Inflammatory macrophage treated with lipopolysaccharide for 1 hour (primary cell): ENCODE results near the gene DPEP1.
"Not testable (repeated sequence)": the region's sequence is repeated elsewhere in the genome, so short reads cannot be mapped to it uniquely, and the experiment has no call there.

Source experiments
- DNase-seq, 2 donors: peaks; one replicate each; pipeline ENCODE4 v3.0.0-alpha.2; 2020 to 2022

DPEP1 gene

DNA sequence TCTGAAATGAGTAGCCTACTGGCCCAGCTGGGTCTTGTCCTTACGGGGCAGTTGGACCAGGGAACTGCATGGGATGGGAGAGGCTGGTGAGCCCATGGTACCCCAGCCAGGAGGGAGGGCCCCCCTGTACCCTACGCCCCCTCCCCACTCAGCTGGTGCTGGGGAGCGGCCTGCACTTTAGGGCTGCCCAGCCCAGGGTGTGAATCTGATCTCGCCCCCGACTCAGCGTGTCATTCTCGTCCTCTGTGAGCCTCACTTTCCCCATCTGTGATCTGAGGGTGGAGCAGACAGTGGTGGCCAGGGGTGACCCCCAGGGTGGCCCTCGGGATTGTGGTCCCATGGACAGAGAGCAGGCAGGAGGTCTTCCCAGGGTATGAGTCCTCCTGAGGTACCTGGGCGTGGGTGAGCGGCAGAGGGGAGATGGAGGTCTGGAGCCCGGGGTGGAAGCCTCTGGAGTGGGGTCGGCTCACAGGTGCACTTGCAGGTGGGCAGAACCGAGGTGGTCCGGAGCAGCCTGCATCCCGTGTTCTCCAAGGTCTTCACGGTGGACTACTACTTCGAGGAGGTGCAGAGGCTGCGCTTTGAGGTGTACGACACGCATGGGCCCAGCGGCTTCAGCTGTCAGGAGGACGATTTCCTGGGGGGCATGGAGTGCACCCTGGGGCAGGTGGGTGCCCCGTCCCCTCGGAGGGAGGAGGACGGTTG is 36.2 kb upstream of the DPEP1 start:
- no peak for DNase-seq

DNA sequence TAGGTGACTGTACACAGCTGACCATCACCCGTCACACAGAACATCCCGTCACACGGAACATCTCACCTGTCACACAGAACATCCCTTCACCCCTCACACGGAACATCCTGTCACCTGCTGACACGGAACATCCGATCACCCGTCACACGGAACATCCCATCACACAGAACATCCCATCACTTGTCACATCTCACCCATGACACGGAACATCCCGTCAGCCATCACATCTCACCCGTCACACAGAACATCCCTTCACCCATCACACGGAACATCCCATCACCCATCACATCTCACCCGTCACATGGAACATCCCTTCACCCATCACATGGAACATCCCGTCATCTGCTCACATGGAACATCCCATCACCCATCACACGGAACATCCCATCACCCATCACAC is 34.1 kb upstream of the DPEP1 start:
- DNase-seq = no peak

DNA sequence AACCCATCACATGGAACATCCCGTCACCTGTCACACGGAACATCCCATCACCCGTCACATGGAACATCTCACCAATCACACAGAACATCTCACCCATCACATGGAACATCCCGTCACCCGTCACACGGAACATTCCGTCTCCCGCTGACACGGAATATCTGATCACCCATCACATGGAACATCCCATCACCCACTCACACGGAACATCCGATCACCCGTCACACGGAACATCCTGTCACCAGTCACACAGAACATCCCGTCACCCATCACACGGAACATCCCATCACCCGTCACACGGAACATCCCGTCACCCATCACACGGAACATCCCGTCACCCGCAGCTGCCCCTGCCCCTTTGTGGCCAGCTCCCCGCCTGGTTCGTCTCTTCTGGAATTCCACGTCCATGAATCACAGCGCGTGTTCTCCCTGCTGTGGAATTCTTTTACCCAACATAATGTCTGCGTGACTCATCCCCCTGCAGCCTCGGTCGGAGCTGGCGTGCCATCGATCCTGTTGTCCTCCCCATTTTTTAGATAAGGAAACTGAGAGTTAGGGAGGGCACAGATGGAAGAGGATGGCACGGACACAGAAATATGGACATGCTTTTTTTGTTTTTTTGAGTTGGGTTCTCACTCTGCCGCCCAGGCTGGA is 32.3 kb upstream of the DPEP1 start:
- no peak for DNase-seq

DNA sequence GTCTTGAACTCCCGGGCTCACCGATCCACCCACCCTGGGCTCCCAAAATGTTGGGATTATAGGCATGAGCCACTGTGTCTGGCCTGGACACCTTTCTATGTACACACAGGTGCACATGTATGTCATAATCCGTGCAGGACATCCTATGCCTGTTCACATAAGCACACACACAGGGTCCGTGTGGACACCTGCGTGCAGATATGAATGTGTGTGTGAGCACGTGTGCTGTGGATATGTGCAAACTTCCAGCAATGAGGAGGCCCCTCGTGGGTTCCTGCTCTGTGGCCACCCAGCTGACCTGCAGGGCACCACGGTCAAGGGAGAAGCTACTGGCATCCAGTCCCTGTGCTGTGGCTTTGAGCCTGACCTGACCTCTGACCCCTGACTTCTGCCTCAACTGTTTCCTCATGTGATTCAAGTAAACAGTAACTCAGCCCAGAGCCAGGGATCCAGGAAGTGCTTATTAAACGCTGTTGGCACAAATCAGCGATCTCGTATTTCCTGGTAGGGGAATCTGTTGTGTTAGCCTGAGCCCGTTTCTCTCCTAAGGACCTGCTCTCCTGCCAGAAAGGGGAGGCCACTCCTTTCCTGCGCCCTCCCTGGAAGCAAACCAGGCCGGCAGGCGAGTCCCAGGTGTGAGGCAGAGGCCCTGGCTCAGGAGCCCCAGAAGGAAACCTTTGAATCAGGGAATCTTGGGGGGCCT is 31.4 kb upstream of the DPEP1 start:
- DNase-seq = no peak

DNA sequence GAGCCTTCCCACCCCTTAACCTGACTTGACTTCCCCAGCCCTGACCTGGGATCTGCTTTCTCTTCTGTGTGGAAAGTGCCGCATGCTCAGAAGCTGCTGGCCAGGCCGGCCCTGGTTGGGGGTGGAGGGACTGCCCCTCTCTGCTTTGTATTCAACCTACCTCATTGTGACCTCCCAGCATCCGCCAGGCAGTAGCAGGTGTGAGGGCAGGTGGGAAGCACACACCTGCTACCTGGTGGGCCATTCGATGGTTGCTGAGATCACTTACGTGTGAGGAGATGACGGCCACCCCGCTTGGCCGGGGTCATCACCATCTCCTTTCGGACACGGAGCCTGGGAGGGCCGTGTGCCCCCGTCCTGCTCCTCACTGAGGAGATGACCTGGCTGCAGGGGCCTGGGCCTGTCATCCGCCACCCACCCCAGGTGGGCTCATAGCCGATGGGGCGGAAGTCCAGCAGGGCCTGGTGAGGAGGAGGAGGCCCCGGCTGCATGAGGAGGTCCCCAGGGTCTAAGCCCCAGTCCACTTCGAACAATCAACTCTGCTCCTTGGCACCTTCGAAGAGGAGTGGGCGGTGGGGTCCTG is 30.7 kb upstream of the DPEP1 start:
- DNase-seq = no peak

DNA sequence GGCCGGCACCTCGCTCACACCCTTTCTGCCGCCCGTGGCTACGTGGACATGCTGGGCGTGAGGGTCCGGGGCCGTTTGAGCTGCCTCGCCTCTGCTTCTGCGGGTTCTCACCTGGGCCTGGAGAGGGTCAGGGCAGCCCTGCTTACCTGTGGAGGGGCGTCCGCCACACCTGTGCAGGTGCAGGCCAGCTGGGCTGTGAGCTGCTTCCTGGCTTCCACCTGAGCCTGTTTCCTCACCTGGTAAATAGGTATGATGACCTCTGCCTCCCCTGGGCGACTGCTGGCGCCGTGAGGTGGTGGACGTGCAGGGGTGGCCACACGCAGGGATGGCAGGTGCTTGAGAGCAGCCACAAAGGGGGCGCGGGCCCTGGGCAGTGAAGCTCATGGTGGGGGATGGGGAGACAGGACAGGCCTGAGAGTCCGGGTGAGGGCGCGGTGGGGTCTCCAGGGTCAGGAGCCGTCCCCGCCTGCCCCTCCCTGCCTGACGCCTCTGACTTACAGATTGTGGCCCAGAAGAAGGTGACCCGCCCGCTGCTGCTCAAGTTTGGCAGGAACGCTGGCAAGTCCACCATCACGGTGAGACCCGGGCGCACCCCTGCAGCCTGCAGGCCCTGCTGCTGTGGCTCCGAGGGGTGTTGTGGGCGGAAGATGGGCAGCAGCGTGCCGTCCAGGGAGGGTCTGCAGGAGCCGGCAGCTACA is 30.1 kb upstream of the DPEP1 start:
- no peak for DNase-seq

DNA sequence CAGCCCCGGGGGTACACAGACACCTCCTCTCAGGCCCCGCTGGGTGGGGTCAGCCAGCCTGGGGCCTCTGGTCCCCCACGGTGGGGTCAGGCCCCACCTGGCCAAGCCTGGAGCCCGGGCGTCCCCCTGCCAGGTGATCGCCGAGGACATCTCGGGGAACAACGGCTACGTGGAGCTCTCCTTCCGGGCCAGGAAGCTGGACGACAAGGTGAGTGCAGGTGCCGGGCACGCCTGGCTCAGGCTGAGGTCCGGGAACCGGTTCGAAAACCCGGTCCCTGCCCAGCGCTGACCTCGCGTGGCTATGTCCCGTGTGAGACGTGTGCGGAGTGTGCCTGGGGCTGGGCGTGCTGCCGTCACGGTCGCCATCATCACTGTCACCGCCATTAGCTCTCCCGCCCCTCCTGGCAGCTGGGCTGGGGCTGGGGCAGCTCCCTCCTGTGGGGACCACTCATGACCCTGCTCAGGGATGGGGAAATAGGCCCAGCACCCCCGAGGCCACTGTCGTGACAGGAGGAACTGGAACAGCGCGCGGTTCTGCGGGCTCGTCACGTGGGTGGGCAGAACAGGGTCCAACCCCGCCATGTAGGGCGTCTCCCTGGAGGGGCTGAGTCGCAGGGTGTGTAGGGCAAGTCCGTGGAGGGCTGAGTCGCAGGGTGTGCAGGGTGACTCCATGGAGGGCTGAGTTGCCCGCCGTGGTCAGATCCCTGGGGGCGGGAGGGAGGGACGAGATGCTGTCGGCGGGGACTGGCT is 29.4 kb upstream of the DPEP1 start:
- DNase-seq = no peak

DNA sequence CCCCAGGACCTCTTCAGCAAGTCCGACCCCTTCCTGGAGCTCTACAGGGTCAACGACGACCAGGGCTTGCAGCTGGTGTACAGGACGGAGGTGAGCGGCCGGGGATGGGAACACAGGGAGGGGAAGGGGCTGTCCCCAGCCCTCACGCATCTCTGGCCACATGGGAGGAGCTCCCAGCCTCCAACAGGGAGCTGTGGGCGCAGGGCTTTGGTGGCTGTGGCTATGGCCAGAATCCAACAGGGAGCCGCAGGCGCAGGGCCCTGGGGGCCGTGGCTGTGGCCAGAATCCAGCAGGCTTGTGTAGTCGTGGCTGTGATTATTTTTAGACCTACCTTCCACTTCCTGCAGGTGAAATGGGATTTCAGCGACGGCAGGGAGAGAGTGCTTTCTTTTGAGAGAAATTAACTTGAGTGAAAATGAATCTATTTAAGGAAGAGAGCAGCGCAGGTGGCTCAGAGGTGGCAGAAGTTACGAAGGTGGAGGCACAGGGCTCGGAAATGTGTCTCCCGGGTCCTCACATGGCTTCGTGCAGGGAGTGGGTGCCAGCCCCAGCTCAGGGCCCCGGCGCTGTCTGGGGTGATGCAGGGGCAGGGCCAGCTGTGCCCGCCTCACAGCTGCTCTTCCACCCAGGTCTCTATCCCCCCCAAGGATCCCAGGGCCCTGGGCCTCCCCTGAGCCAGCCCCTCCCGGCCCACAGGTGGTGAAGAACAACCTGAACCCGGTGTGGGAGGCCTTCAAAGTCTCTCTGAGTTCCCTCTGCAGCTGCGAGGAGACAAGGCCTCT is 28.5 kb upstream of the DPEP1 start:
- no peak for DNase-seq

DNA sequence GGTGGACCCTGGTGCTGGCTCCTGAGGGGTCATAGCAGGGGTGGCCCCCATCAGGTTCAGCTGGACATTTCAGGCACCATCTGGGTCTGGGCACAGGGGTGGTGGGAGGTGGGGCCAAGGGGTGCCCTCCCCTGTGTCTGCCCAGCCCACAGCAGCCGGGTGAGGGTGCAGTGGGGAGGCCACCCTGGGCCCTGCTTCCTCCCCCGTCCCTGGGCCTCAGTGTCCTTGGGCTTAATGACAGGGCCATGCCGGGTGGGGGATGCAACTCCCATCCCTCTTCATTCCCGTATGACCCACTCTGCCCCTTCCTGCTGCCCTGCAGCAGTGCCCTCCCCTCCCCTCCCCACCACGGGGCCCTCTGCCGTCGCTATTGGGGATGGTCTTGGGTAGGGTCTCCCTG is 27.2 kb upstream of the DPEP1 start:
- no peak for DNase-seq

DNA sequence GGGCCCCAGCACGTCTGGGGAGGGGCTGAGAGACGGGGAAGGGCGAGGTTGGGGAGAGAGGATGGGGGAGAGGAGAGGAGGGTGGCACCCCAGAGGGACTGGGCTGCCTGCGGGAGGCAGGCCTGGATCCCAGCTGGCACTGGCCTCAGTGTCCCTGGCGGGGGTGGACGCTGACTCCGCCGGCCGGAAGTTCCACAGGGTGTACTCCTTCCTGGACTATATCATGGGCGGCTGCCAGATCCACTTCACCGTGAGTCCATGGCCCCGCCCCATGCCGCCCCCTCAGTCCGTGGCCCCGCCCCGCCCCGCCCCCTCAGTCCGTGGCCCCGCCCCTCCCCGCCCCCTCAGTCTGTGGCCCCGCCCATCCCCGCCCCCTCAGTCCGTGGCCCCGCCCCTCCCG is 26.6 kb upstream of the DPEP1 start:
- no peak for DNase-seq

DNA sequence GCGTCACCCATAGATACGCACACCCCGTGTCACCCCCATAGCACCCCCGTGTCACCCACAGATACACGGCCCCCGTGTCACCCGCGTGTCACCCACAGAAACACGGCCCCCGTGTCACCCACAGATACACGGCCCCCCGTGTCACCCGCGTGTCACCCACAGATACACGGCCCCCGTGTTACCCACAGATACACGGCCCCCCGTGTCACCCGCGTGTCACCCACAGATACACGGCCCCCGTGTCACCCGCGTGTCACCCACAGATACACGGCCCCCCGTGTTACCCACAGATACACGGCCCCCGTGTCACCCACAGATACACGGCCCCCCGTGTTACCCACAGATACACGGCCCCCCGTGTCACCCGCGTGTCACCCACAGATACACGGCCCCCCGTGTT is 25.8 kb upstream of the DPEP1 start:
- DNase-seq = not testable (repeated sequence)

DNA sequence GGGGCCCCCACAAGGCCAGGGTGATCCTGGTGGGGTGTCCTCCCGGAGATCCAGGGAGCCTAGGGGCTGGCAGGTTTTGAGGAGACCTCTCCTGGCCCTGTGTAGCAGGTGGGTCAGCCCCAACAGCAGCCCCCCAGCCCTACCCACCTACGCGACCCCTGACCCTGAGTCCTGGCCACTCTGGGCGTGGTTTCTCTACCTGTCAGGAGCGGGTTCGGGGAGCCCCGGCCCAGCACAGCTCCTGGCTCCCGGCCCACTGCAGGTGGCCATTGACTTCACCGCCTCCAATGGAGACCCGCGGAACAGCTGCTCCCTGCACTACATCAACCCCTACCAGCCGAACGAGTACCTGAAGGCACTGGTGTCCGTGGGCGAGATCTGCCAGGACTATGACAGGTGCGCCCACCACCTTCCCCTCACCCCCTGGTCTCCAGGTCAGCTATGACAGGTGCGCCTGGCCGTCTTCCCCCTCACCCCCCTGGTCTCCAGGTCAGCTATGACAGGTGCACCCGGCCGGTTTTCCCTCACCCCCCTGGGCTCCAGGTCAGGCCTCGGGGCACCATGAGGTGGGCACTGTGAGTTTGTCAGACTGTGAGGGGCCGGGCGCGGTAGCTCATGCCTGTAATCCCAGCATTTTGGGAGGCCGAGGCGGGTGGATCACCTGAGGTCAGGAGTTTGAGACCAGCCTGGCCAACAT is 24.9 kb upstream of the DPEP1 start:
- no peak for DNase-seq

DNA sequence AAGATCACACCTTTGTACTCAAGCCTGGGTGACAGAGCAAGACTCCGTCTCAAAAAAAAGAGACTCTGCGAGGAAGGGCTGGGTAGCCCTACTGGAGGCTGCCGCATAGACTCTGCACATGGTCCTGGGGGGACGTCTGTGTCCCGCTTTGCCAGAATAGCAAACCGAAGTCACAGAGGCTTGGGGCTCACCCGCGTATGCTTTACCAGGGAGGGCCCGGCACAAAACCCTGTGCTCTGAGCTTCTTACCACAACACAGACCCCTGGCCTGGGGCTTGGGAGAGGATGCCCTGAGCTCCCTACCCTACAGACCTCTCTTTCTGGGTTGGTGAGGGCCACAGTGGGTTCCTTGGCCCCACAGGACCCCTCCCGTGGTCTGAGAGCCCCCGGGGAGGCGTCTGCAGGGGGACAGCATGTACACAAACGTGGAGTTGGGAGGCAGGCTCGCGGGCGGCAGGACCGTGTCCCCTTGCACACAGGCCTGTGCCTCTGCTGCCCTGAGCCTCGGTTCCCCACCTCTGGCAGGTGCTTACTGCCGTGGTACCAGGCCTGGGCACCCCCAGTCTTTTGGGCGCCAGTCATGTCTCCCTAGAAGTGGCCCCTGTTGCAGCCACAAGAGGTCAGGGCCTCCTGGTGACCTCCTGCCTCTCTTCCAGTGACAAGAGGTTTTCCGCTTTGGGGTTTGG is 24.1 kb upstream of the DPEP1 start:
- no peak for DNase-seq

DNA sequence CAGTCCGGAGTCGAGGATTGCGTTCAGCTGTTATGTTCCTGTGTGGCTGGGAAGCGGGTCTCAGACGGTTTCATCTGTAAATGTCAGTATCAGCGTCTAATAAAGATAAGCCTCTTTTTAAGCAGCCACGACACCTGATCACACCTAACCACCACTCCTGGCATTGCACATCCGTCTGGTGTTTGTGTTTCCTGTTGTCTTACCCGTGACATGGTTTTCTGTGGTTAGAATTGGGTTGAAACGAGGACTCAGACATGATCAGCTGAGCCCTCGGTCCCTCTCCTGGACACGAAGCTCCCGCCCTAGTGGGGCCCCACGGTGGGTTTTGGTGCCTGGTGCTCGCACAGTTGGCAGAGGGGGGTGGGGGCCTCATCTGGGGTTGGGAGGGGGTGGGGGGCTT is 19.6 kb upstream of the DPEP1 start:
- DNase-seq = no peak

DNA sequence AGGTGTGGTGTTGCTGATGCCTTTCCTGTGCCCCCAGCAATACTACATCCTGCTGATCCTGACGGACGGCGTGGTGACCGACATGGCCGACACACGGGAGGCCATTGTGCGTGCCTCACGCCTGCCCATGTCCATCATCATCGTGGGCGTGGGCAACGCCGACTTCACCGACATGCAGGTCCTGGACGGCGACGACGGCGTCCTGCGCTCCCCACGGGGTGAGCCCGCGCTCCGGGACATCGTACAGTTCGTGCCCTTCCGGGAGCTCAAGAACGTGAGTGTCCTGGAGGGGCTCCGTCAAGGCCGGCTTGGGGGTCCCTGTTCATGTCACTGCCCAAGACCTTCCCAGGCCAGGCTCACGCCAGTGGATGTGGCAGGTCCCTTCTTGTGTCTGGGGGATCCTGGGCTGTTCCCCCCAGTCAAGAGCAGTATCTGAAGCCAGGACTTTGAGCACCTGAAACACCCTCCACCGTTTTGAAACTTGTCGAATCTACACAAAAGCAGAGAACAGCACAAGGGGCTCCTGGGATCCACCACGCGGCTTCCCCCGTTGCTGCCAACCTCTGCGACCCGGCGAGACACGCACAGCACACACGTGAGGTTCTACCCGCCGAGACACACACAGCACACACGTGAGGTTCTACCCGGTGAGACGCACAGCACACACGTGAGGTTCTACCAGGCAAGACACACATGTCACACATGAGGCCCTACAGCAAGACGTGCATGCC is 17.9 kb upstream of the DPEP1 start:
- no peak for DNase-seq

DNA sequence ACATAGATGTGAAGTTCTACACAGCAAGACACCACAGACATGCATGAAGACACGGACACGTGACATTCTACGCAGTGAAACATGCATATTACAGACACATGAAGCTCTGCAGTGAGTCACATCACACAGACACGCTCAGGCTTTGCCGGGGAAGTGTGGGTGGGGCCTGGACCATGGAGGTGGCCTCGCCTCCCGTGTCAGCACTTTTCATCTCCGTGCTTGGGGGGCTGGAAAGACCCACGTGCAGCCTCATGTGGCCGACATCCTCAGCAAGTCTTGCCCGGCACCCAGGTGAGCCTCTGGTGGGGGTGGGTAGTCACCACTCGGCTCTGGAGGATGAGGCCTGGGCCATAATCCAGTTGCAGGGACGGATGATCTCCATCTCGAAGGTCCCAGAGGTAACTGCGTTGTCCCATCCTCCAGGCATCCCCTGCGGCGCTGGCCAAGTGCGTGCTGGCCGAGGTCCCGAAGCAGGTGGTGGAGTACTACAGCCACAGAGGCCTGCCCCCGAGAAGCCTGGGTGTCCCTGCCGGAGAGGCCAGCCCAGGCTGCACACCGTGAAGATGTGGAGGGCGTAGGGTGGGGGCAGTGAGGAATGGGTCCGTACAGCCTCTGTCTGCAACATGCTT is 17.3 kb upstream of the DPEP1 start:
- DNase-seq = no peak

DNA sequence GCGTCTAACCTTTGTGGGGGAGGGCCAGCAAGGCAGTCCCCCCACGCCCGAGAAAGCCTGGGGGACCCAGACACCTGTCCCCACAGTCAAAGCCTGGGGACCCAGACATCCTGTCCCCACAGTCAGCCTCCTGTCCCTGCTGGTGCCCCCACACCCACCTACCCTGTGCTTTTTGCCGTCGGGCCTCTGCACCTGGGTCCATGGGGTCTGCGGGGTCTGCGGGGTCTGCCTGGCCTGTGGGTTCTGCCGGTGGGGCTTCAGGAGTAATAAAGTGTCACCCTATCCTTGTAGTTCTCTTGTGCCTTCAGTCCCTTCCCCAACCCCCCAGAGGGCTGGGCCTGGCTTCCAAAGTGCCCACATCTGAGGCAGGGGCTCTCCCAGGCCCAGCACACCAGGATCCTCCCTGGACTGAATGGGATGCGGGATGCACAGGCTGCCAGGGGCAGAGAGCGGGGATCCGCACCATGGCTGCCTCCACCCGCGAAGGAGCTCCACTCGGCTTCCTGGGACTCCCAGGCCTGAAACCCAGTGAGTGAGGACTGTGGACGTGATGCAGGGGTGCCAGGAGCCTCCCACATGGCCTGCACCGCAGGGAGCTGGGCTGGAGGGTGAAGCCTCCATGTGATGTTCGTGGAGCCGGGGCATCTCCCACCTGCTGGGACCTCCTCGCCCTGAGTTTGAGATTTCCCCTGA is 16.3 kb upstream of the DPEP1 start:
- no peak for DNase-seq

DNA sequence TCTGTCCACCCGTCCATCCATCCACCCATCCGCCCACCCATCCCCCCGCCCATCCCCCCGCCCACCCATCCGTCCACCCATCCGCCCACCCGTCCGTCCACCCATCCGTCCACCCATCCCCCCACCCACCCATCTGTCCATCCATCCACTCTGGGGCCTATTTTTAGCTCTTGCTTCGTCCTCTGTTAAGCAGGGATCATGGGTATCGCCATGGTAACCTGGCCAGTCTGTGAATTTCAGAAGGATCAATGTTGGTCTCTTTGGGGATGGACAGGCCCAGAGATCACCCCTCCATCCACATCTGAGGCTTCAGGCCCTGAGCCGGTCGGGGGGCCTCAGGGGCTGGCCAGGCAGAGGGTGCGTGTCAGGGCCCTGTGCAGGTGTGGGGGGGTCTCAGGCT is 15.2 kb upstream of the DPEP1 start:
- DNase-seq = peak in 1 of 2 donors; percentile 22

DNA sequence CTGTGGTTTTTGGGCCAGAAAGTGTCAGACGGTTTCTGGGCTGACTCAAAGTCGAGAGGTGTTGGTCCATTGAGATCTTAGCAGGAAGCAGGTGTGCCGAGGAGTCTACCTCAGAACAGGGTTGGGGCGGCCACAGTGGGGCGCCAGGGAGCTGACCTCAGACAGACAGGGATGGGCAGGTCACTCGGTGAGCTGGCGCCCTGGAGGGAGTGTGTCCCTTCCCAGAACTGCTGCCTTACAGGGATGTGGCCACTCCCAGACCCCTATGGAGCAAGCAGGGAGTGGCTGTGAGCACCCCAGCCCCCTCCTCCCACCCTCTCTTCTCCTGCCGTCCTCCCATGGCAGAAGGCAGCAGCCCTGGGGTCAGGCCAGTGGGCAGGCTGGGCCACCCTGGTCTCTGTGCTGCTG is 14.0 kb upstream of the DPEP1 start:
- DNase-seq = no peak
